CD14-positive monocyte (primary cell): ENCODE results near the gene STUM. TPM values are rescaled to one million over a fixed set of nuclear protein-coding genes. Genes with fewer than 3 reads are reported as not detected.

Experiments used
- DNase-seq, 3 donors: peaks; one replicate each; pipeline ENCODE4 v3.0.0-alpha.2; 2011 to 2022
- H2AFZ ChIP-seq: 2 replicates; pipeline ENCODE4 v1.6.0; 2012; ENCODE audit warnings: mild to moderate bottlenecking, low read depth, low read length, inconsistent platforms; ENCODE audit not compliant: insufficient read depth, poor library complexity, severe bottlenecking
- H3K27ac ChIP-seq, 2 donors: 1 replicate in 1 of 2; 2 replicates in 1 of 2; pipeline ENCODE4 v1.5.1; 2012 to 2013; ENCODE audit warnings: low read length in 2 of 2, control low read depth in 1 of 2, inconsistent platforms in 1 of 2, low read depth in 1 of 2, mild to moderate bottlenecking in 1 of 2
- H3K27me3 ChIP-seq, 2 donors: one replicate each; pipeline versions ENCODE4 v1.6.0 to v1.6.1; 2011 to 2013; ENCODE audit warnings: low read length in 2 of 2; ENCODE audit not compliant: control insufficient read depth in 2 of 2, insufficient read depth in 2 of 2
- H3K36me3 ChIP-seq, 2 donors: replicated peaks in 1 of 2; 1 replicate in 1 of 2; 2 replicates in 1 of 2; pipeline versions ENCODE4 v1.5.1 to v1.6.1; 2012 to 2013; ENCODE audit warnings: low read length in 2 of 2, control low read depth in 1 of 2, inconsistent platforms in 1 of 2, mild to moderate bottlenecking in 1 of 2; ENCODE audit not compliant: insufficient read depth in 2 of 2, control insufficient read depth in 1 of 2
- H3K4me1 ChIP-seq, 2 donors: 1 replicate in 1 of 2; 2 replicates in 1 of 2; pipeline versions ENCODE4 v1.5.1 to v1.6.1; 2012 to 2013; ENCODE audit warnings: low read length in 2 of 2, control low read depth in 1 of 2, inconsistent platforms in 1 of 2, mild to moderate bottlenecking in 1 of 2, moderate library complexity in 1 of 2; ENCODE audit not compliant: insufficient read depth in 2 of 2, control insufficient read depth in 1 of 2
- H3K4me2 ChIP-seq: replicated peaks from 2 replicates; pipeline ENCODE3; 2012; ENCODE audit warnings: low read length, moderate library complexity, mild to moderate bottlenecking; ENCODE audit not compliant: poor library complexity, severe bottlenecking; ENCODE audit errors: extremely low read depth
- H3K4me3 ChIP-seq, 3 experiments: fragments of 200-600 bp in 1 of 3; sonication (generic) in 1 of 3; replicated peaks in 1 of 3; 1 replicate in 2 of 3; 2 replicates in 1 of 3; pipeline ENCODE4 v1.5.1; 2011 to 2013; ENCODE audit warnings: low read length in 3 of 3, mild to moderate bottlenecking in 3 of 3, control low read depth in 2 of 3, low read depth in 2 of 3, inconsistent platforms in 1 of 3, moderate library complexity in 1 of 3
- H3K79me2 ChIP-seq: 2 replicates; pipeline ENCODE4 v1.6.0; 2012; ENCODE audit warnings: mild to moderate bottlenecking, control low read depth, inconsistent platforms, low read length, moderate library complexity; ENCODE audit not compliant: insufficient read depth
- H3K9ac ChIP-seq: 2 replicates; pipeline ENCODE4 v1.6.0; 2017; ENCODE audit warnings: low read length, mild to moderate bottlenecking; ENCODE audit not compliant: insufficient read depth, poor library complexity, severe bottlenecking
- H3K9me3 ChIP-seq, 2 donors: replicated peaks in 1 of 2; 1 replicate in 1 of 2; 2 replicates in 1 of 2; pipeline versions ENCODE4 v1.5.1 to v1.6.1; 2012 to 2013; ENCODE audit warnings: low read length in 2 of 2, control low read depth in 1 of 2; ENCODE audit not compliant: control insufficient read depth in 1 of 2, insufficient read depth in 1 of 2
- H4K20me1 ChIP-seq: 2 replicates; pipeline ENCODE4 v1.6.0; 2012; ENCODE audit warnings: mild to moderate bottlenecking, low read length, control low read depth, moderate library complexity; ENCODE audit not compliant: insufficient read depth
- H3K27ac Mint-ChIP-seq, 7 donors: one replicate each; pipeline ENCODE4 v1.8.0; 2020; ENCODE audit warnings: mild to moderate bottlenecking in 7 of 7, mixed read lengths in 7 of 7, moderate library complexity in 6 of 7, inconsistent platforms in 2 of 7
- H3K27me3 Mint-ChIP-seq, 3 donors: one replicate each; pipeline ENCODE4 v1.8.0; 2021 to 2022; ENCODE audit warnings: low read depth in 3 of 3, mild to moderate bottlenecking in 3 of 3, mixed read lengths in 3 of 3, moderate library complexity in 3 of 3, inconsistent platforms in 1 of 3
- H3K36me3 Mint-ChIP-seq, 2 donors: one replicate each; pipeline ENCODE4 v1.8.0; 2020; ENCODE audit warnings: mixed read lengths in 2 of 2, inconsistent platforms in 1 of 2, mild to moderate bottlenecking in 1 of 2
- H3K4me1 Mint-ChIP-seq: one replicate; pipeline ENCODE4 v1.8.0; 2020; ENCODE audit warnings: mild to moderate bottlenecking, mixed read lengths
- H3K4me3 Mint-ChIP-seq, 2 donors: one replicate each; pipeline ENCODE4 v1.8.0; 2020; ENCODE audit warnings: mild to moderate bottlenecking in 2 of 2, mixed read lengths in 2 of 2, moderate library complexity in 1 of 2
- H3K9me3 Mint-ChIP-seq, 7 donors: one replicate each; pipeline ENCODE4 v1.8.0; 2020 to 2022; ENCODE audit warnings: mixed read lengths in 7 of 7, mild to moderate bottlenecking in 6 of 7, moderate library complexity in 6 of 7, inconsistent platforms in 2 of 7
- CTCF ChIP-seq: fragments of 200-600 bp; IDR thresholded peaks from one replicate; pipeline ENCODE4 v1.8.0; 2022; ENCODE audit warnings: antibody characterized with exemption, mild to moderate bottlenecking
- WGBS: methylation state at CpG from one replicate; pipeline ENCODE4 v1.1.5; 2013; ENCODE audit warnings: missing lambda C conversion rate; ENCODE audit not compliant: insufficient coverage; 5-methylcytosine and 5-hydroxymethylcytosine counted together
- intact Hi-C, 2 donors: fragments of 100-400 bp; cut with micrococcal nuclease; formaldehyde crosslinking; loops; one replicate each; pipeline versions ENCODE4 v1.15.0 to v1.15.1; 2023
- polyA plus RNA-seq, 3 donors: library from polyadenylated mRNA; depleted of rRNA in 1 of 3; unstranded in 2 of 3; stranded (reverse) in 1 of 3; fragments of 300-500 nt in 2 of 3; fragments of >200 nt in 1 of 3; fragmentation: Illumina TruSeq in 2 of 3; gene quantifications; 1 replicate in 2 of 3; 2 replicates in 1 of 3; pipeline ENCODE4 v1.2.3, GENCODE V29; 2012 to 2021

Gene STUM
- polyA plus RNA-seq, 3 donors, result not detected

- Mint-ChIP-seq H3K27ac (no peak overlapping the region), H3K4me1 (no peaks in the 10 kb centered on the region), H3K36me3 (no peaks in the 10 kb centered on the region), H3K4me3 (no peak overlapping the region), H3K27me3 (peaks cover 3 to 7% (median 6%) of the 10 kb centered on the region in 3 donors), H3K9me3 (peaks cover 0 to 14% (median 7%) of the 10 kb centered on the region in 7 donors)
- no peak for DNase-seq
- no peaks in the 10 kb centered on the region for H3K4me1 ChIP-seq
- no peak overlapping the region for H3K4me2 ChIP-seq
- no peak overlapping the region for H3K9ac ChIP-seq
- WGBS, result 97% methylated on average over 4 of the region's 9 CpGs
- H3K27ac ChIP-seq, result no peak overlapping the region
- H3K27me3 ChIP-seq, result no peaks in the 10 kb centered on the region
- H3K9me3 ChIP-seq, result peaks cover 0 to 4% of the 10 kb centered on the region in 2 donors
- no peak for TF ChIP-seq CTCF
- H4K20me1 ChIP-seq, result no peaks in the 10 kb centered on the region
- H2AFZ ChIP-seq, result no peak overlapping the region
- H3K4me3 ChIP-seq, result no peak overlapping the region
- no peaks in the 10 kb centered on the region for H3K36me3 ChIP-seq
- intact Hi-C loops, result no loop called here
- H3K79me2 ChIP-seq, result no peaks in the 10 kb centered on the region
Measured at GRCh38 chr1:226615876-226616275, 67.3 kb downstream of the STUM start.

GRCh38 chr1:226616636-226617035 is 68.1 kb downstream of the STUM start:
- DNase-seq, result no peak
- Mint-ChIP-seq H3K4me3 (no peak overlapping the region), H3K4me1 (no peaks in the 10 kb centered on the region), H3K36me3 (no peaks in the 10 kb centered on the region), H3K27me3 (peaks cover 3 to 7% (median 6%) of the 10 kb centered on the region in 3 donors), H3K9me3 (peaks cover 0 to 14% (median 7%) of the 10 kb centered on the region in 7 donors), H3K27ac (no peak overlapping the region)
- WGBS, result no CpG with 5 or more reads among the region's 1 CpG
- Histone ChIP-seq H4K20me1 (no peaks in the 10 kb centered on the region), H3K9me3 (peaks cover 0 to 4% of the 10 kb centered on the region in 2 donors), H3K79me2 (no peaks in the 10 kb centered on the region), H3K4me3 (no peak overlapping the region), H3K4me2 (no peak overlapping the region), H2AFZ (no peak overlapping the region), H3K4me1 (no peaks in the 10 kb centered on the region), H3K36me3 (no peaks in the 10 kb centered on the region), H3K9ac (no peak overlapping the region), H3K27ac (no peak overlapping the region), H3K27me3 (no peaks in the 10 kb centered on the region)
- no peak for TF ChIP-seq CTCF
- intact Hi-C loops, result no loop called here
